Measurements from ENCODE around the gene LZTFL1.

Gene LZTFL1

GRCh38 chr3:45841757-45842491, at the start of gene LZTFL1:
Gene LZTFL1, minus strand, starts transcription at chr3:45842119. Its CDS starts 128 bp downstream, at chr3:45841991.
- peak; percentile 79 for DNase-seq

- DNase-seq: peak; percentile 13
Measured at GRCh38 chr3:45890405-45890804, 48.5 kb upstream of the LZTFL1 start.

GRCh38 chr3:45889337-45889736, 47.4 kb upstream of the LZTFL1 start:
- DNase-seq: no peak

GRCh38 chr3:45887759-45888511, 46.0 kb upstream of the LZTFL1 start:
- no peak for DNase-seq

- DNase-seq: no peak
Measured at GRCh38 chr3:45887285-45887684, 45.4 kb upstream of the LZTFL1 start.

GRCh38 chr3:45885979-45886705, 44.2 kb upstream of the LZTFL1 start, which contains the start of gene CCR9:
Gene CCR9, plus strand, starts transcription at chr3:45886543. Its CDS starts 8,391 bp downstream, at chr3:45894934.
- DNase-seq: no peak

GRCh38 chr3:45884368-45885201, 42.7 kb upstream of the LZTFL1 start:
- DNase-seq: no peak

GRCh38 chr3:45881078-45882022, 39.4 kb upstream of the LZTFL1 start:
- DNase-seq: no peak

- DNase-seq: no peak
Measured at GRCh38 chr3:45880725-45881077, 38.8 kb upstream of the LZTFL1 start.

GRCh38 chr3:45878124-45878523, 36.2 kb upstream of the LZTFL1 start:
- no peak for DNase-seq

GRCh38 chr3:45874677-45875346, 32.9 kb upstream of the LZTFL1 start:
- DNase-seq: no peak

GRCh38 chr3:45873638-45874037, 31.7 kb upstream of the LZTFL1 start:
- no peak for DNase-seq

GRCh38 chr3:45873036-45873435, 31.1 kb upstream of the LZTFL1 start:
- no peak for DNase-seq

GRCh38 chr3:45872569-45872968, 30.6 kb upstream of the LZTFL1 start:
- no peak for DNase-seq

GRCh38 chr3:45871780-45872179, 29.9 kb upstream of the LZTFL1 start:
- no peak for DNase-seq

- no peak for DNase-seq
Measured at GRCh38 chr3:45870099-45870498, 28.2 kb upstream of the LZTFL1 start.

GRCh38 chr3:45869638-45870037, 27.7 kb upstream of the LZTFL1 start:
- DNase-seq: no peak

- DNase-seq: no peak
Measured at GRCh38 chr3:45868650-45869049, 26.7 kb upstream of the LZTFL1 start.

GRCh38 chr3:45868213-45868612, 26.3 kb upstream of the LZTFL1 start:
- DNase-seq: no peak

- no peak for DNase-seq
Measured at GRCh38 chr3:45865563-45865962, 23.6 kb upstream of the LZTFL1 start.

All from NCI-H2107 (cell line).